Measurements from ENCODE around the gene VSIG2. TPM values are rescaled to one million over a fixed set of nuclear protein-coding genes. Genes with fewer than 3 reads are reported as not detected.

Gene VSIG2
- total and polyA plus RNA-seq, 12 donors, result 0.55 to 2.3 (median 1.1) TPM

- Histone ChIP-seq H3K27ac (no peak overlapping the region), H3K27me3 (peaks cover 0 to 13% (median 0%) of the 10 kb centered on the region in 7 donors), H3K4me3 (no peak overlapping the region), H3K4me1 (peaks cover 0 to 33% (median 16%) of the 10 kb centered on the region in 9 donors), H3K9me3 (no peaks in the 10 kb centered on the region), H3K36me3 (no peaks in the 10 kb centered on the region)
- intact Hi-C loops (cut with DNase I), result no loop called here
- DNase-seq, result no peak
- 87 to 94% methylated on average over 4 of the region's 4 CpGs for WGBS, 2 donors
- ATAC-seq, result no peak
- TF ChIP-seq CTCF (IDR thresholded peaks at IDR 0.05), result no peak
Measured at GRCh38 chr11:124729571-124729970, 22.5 kb downstream of the VSIG2 start.

GRCh38 chr11:124728134-124728533 lies 23.9 kb downstream of the VSIG2 start:
- ATAC-seq, result no peak
- Histone ChIP-seq H3K4me3 (no peak overlapping the region), H3K27ac (no peak overlapping the region), H3K4me1 (peaks cover 0 to 34% (median 16%) of the 10 kb centered on the region in 9 donors), H3K27me3 (peaks cover 0 to 27% (median 11%) of the 10 kb centered on the region in 7 donors), H3K36me3 (no peaks in the 10 kb centered on the region), H3K9me3 (no peaks in the 10 kb centered on the region)
- no peak for DNase-seq
- WGBS, 2 donors, result 86 to 92% methylated on average over 2 of the region's 2 CpGs
- intact Hi-C loops (cut with DNase I), result no loop called here
- no peak for TF ChIP-seq CTCF (IDR thresholded peaks at IDR 0.05)

GRCh38 chr11:124727474-124727873 lies 24.6 kb downstream of the VSIG2 start:
- H3K4me3 ChIP-seq, result no peak overlapping the region
- H3K9me3 ChIP-seq, result no peaks in the 10 kb centered on the region
- ATAC-seq, result no peak
- peaks cover 0 to 32% (median 16%) of the 10 kb centered on the region in 9 donors for H3K4me1 ChIP-seq
- no peak for DNase-seq
- no peak for TF ChIP-seq CTCF (IDR thresholded peaks at IDR 0.05)
- H3K36me3 ChIP-seq, result no peaks in the 10 kb centered on the region
- 85 to 89% methylated on average over 4 of the region's 4 CpGs for WGBS, 2 donors
- no peak overlapping the region for H3K27ac ChIP-seq
- peaks cover 0 to 31% (median 16%) of the 10 kb centered on the region in 7 donors for H3K27me3 ChIP-seq
- intact Hi-C loops (cut with DNase I), result no loop called here

- no peaks in the 10 kb centered on the region for H3K36me3 ChIP-seq
- DNase-seq, result no peak
- intact Hi-C loops (cut with DNase I), result loop anchor here in 1 of 10 donors (2.0 kb wide), 1 partner anchor 49 kb away; no protein-coding TSS in a partner anchor
- WGBS, 2 donors, result 8 to 15% methylated on average over 6 of the region's 6 CpGs
- no peak for TF ChIP-seq CTCF (IDR thresholded peaks at IDR 0.05)
- H3K27ac ChIP-seq, result peak overlapping the region in 7 of 10 donors; percentile 3 to 58 (median 40)
- H3K27me3 ChIP-seq, result peaks cover 0 to 48% (median 31%) of the 10 kb centered on the region in 7 donors
- H3K4me1 ChIP-seq, result peaks cover 0 to 34% (median 16%) of the 10 kb centered on the region in 9 donors
- H3K9me3 ChIP-seq, result no peaks in the 10 kb centered on the region
- ATAC-seq, result peak; percentile 34 to 77 (median 58)
- H3K4me3 ChIP-seq, result peak overlapping the region in 1 of 10 donors; percentile 7
Measured at GRCh38 chr11:124725719-124726105, 26.3 kb downstream of the VSIG2 start.

Data from heart right ventricle (tissue), 16 donors.